IMR-90 (cell line): ENCODE results near the gene REPS2. TPM values are rescaled to one million over a fixed set of nuclear protein-coding genes. Genes with fewer than 3 reads are reported as not detected.

Experiments
- ATAC-seq: fragments of 200-7000 bp; cut with Tn5 transposase; 2 replicates; pipeline ENCODE4 v1.9.1; 2020; ENCODE audit warnings: low read depth, mild to moderate bottlenecking, moderate library complexity
- BruUV-seq: library from RNA; stranded (reverse); fragments of 400-500 nt; replicated peaks from 2 replicates; lab custom pipeline; 2021; lab: Mats Ljungman, UMichigan
- CTCF ChIA-PET: fragments of 300-600 bp; formaldehyde crosslinking; extraction: SDS; loops from one replicate; lab custom pipeline; 2021; ENCODE audit warnings: antibody characterized with exemption; lab: Yijun Ruan, JAX
- POLR2A ChIA-PET: fragments of 300-600 bp; sonication (Branson Sonifier 250); formaldehyde crosslinking; loops from one replicate; lab custom pipeline; 2022; ENCODE audit warnings: antibody characterized with exemption; ENCODE audit not compliant: unreplicated experiment; lab: Charles Lee
- DNase-seq: peaks from one replicate; pipeline ENCODE4 v3.0.0; 2013
- H2AFZ ChIP-seq: replicated peaks from 2 replicates; pipeline ENCODE3; 2013; ENCODE audit warnings: low read length, mild to moderate bottlenecking; ENCODE audit not compliant: poor library complexity
- H2AK5ac ChIP-seq: 2 replicates; pipeline ENCODE4 v1.6.1; 2013; ENCODE audit warnings: low read depth, low read length, inconsistent platforms
- H2AK9ac ChIP-seq: replicated peaks from 2 replicates; pipeline ENCODE3; 2013; ENCODE audit warnings: mild to moderate bottlenecking, low read depth, low read length, moderate library complexity; ENCODE audit not compliant: poor library complexity
- H2BK120ac ChIP-seq: 2 replicates; pipeline ENCODE4 v1.6.1; 2013; ENCODE audit warnings: low read depth, low read length, inconsistent platforms
- H2BK15ac ChIP-seq: 3 replicates; pipeline ENCODE4 v1.6.1; 2013; ENCODE audit warnings: low read depth, low read length, inconsistent platforms
- H2BK20ac ChIP-seq: 2 replicates; pipeline ENCODE4 v1.6.1; 2013; ENCODE audit warnings: low read depth, mild to moderate bottlenecking, inconsistent platforms, low read length, moderate library complexity
- H2BK5ac ChIP-seq: 2 replicates; pipeline ENCODE4 v1.6.1; 2013; ENCODE audit warnings: mild to moderate bottlenecking, low read depth, low read length, inconsistent platforms; ENCODE audit not compliant: poor library complexity, severe bottlenecking
- H3K14ac ChIP-seq: replicated peaks from 2 replicates; pipeline ENCODE4 v1.6.1; 2013; ENCODE audit warnings: low read depth, low read length, inconsistent platforms
- H3K18ac ChIP-seq: 2 replicates; pipeline ENCODE4 v1.6.1; 2013; ENCODE audit warnings: low read depth, low read length, control low read depth
- H3K23ac ChIP-seq: 2 replicates; pipeline ENCODE4 v1.6.1; 2013; ENCODE audit warnings: low read depth, low read length, inconsistent platforms
- H3K27ac ChIP-seq: 2 replicates; pipeline ENCODE4 v1.5.1; 2013; ENCODE audit warnings: mild to moderate bottlenecking, control low read depth, low read length; ENCODE audit not compliant: insufficient read depth
- H3K27me3 ChIP-seq: 2 replicates; pipeline ENCODE4 v1.6.1; 2013; ENCODE audit warnings: low read length; ENCODE audit not compliant: control insufficient read depth, insufficient read depth
- H3K36me3 ChIP-seq: 2 replicates; pipeline ENCODE4 v1.6.1; 2013; ENCODE audit warnings: low read length, mixed read lengths; ENCODE audit not compliant: control insufficient read depth, insufficient read depth
- H3K4ac ChIP-seq: 2 replicates; pipeline ENCODE4 v1.6.1; 2013; ENCODE audit warnings: low read depth, low read length, inconsistent platforms
- H3K4me1 ChIP-seq: 2 replicates; pipeline ENCODE4 v1.6.1; 2013; ENCODE audit warnings: low read length, mixed read lengths; ENCODE audit not compliant: control insufficient read depth, insufficient read depth
- H3K4me2 ChIP-seq: 2 replicates; pipeline ENCODE4 v1.6.1; 2013; ENCODE audit warnings: low read depth, mild to moderate bottlenecking, control low read depth, low read length, moderate library complexity
- H3K4me3 ChIP-seq: 2 replicates; pipeline ENCODE4 v1.5.1; 2013; ENCODE audit warnings: low read depth, mild to moderate bottlenecking, control low read depth, low read length, moderate library complexity; ENCODE audit not compliant: insufficient read depth
- H3K56ac ChIP-seq: 2 replicates; pipeline ENCODE4 v1.6.1; 2013; ENCODE audit warnings: low read length, inconsistent platforms; ENCODE audit not compliant: insufficient read depth; ENCODE audit errors: extremely low read depth
- H3K79me1 ChIP-seq, 2 experiments: 2 replicates each; pipeline ENCODE4 v1.6.1; 2013; ENCODE audit warnings: low read length in 2 of 2, inconsistent platforms in 1 of 2, low read depth in 1 of 2
- H3K9ac ChIP-seq: 2 replicates; pipeline ENCODE4 v1.6.1; 2013; ENCODE audit warnings: low read depth, low read length, control low read depth
- H3K9me1 ChIP-seq: 2 replicates; pipeline ENCODE4 v1.6.1; 2013; ENCODE audit warnings: low read length, inconsistent platforms; ENCODE audit not compliant: insufficient read depth
- H3K9me3 ChIP-seq: 2 replicates; pipeline ENCODE4 v1.6.1; 2013; ENCODE audit warnings: low read length; ENCODE audit not compliant: control insufficient read depth, insufficient read depth
- H4K20me1 ChIP-seq: 2 replicates; pipeline ENCODE4 v1.6.1; 2013; ENCODE audit warnings: low read length, inconsistent platforms; ENCODE audit not compliant: insufficient read depth
- H4K5ac ChIP-seq: 2 replicates; pipeline ENCODE4 v1.6.1; 2013; ENCODE audit warnings: mild to moderate bottlenecking, low read depth, low read length, control low read depth
- H4K8ac ChIP-seq, 2 experiments: 2 replicates each; pipeline ENCODE4 v1.6.1; 2013; ENCODE audit warnings: low read depth in 2 of 2, low read length in 2 of 2, control low read depth in 1 of 2, inconsistent platforms in 1 of 2
- H4K91ac ChIP-seq: 2 replicates; pipeline ENCODE4 v1.6.1; 2013; ENCODE audit warnings: low read depth, low read length, inconsistent platforms; ENCODE audit not compliant: insufficient read depth
- BHLHE40 ChIP-seq: fragments of 150-350 bp; IDR thresholded peaks from 2 replicates; pipeline ENCODE4 v1.6.1; 2016; ENCODE audit warnings: mild to moderate bottlenecking, low read depth, low read length
- CEBPB ChIP-seq: IDR thresholded peaks from 2 replicates; pipeline ENCODE4 v1.6.1; 2012; ENCODE audit warnings: low read depth, low read length, improper control_type of control experiment
- CHD1 ChIP-seq: IDR thresholded peaks from 2 replicates; pipeline ENCODE4 v1.6.1; 2012; ENCODE audit warnings: low read depth, low read length, improper control_type of control experiment
- ELK1 ChIP-seq: fragments of 150-350 bp; IDR thresholded peaks from 2 replicates; pipeline ENCODE4 v1.6.1; 2016; ENCODE audit warnings: low read depth, mild to moderate bottlenecking, low read length, moderate library complexity, borderline replicate concordance
- FOS ChIP-seq: fragments of 150-350 bp; IDR thresholded peaks from 2 replicates; pipeline ENCODE4 v1.6.1; 2016; ENCODE audit warnings: low read depth, low read length
- MAFK ChIP-seq: IDR thresholded peaks from 2 replicates; pipeline ENCODE4 v1.6.1; 2012; ENCODE audit warnings: low read depth, low read length, improper control_type of control experiment
- MAZ ChIP-seq: IDR thresholded peaks from 2 replicates; pipeline ENCODE4 v1.6.1; 2012; ENCODE audit warnings: low read depth, mild to moderate bottlenecking, low read length, improper control_type of control experiment, moderate library complexity, borderline replicate concordance
- MXI1 ChIP-seq: IDR thresholded peaks from 2 replicates; pipeline ENCODE4 v1.6.1; 2012; ENCODE audit warnings: low read depth, mild to moderate bottlenecking, low read length, moderate library complexity, borderline replicate concordance
- NFE2L2 ChIP-seq: fragments of 150-350 bp; IDR thresholded peaks from 2 replicates; pipeline ENCODE4 v1.6.1; 2016; ENCODE audit warnings: low read depth, mild to moderate bottlenecking, low read length
- POLR2A ChIP-seq: IDR thresholded peaks from 2 replicates; pipeline ENCODE4 v1.6.1; 2012; ENCODE audit warnings: mild to moderate bottlenecking, low read depth, low read length
- RAD21 ChIP-seq: IDR thresholded peaks from 2 replicates; pipeline ENCODE4 v1.6.1; 2012; ENCODE audit warnings: low read length, improper control_type of control experiment
- RCOR1 ChIP-seq: IDR thresholded peaks from 2 replicates; pipeline ENCODE4 v1.6.1; 2012; ENCODE audit warnings: mild to moderate bottlenecking, low read length, improper control_type of control experiment; ENCODE audit not compliant: insufficient replicate concordance
- RFX5 ChIP-seq: IDR thresholded peaks from 2 replicates; pipeline ENCODE4 v1.8.0; 2012; ENCODE audit warnings: low read depth, mild to moderate bottlenecking, low read length, moderate library complexity
- WGBS, 2 experiments: methylation state at CpG; one replicate each; pipeline versions ENCODE4 v1.1.5 to v1.1.7; 2013; ENCODE audit warnings: missing lambda C conversion rate in 2 of 2; ENCODE audit not compliant: insufficient read length in 1 of 2; ENCODE audit errors: extremely low coverage in 2 of 2; 5-methylcytosine and 5-hydroxymethylcytosine counted together
- dilution Hi-C: fragments of 300-500 bp; cut with HindIII; formaldehyde crosslinking; loops from one replicate; pipeline ENCODE4 v1.14.3; 2018; ENCODE audit warnings: low sequenced_read_pairs; ENCODE audit not compliant: unreplicated experiment
- in situ Hi-C: fragments of 300-500 bp; cut with MboI; formaldehyde crosslinking; loops from 3 replicates; pipeline ENCODE4 v1.14.3; 2019; ENCODE audit warnings: low sequenced_read_pairs, inconsistent platforms, mixed read lengths
- intact Hi-C: fragments of 100-400 bp; cut with micrococcal nuclease; formaldehyde crosslinking; loops from 2 replicates; pipeline ENCODE4 v1.10.0; 2022
- polyA plus RNA-seq, 3 experiments: library from polyadenylated mRNA; depleted of rRNA; stranded (reverse); fragments of >200 nt; gene quantifications; 2 replicates each; pipeline ENCODE4 v1.2.3, GENCODE V29; 2012; ENCODE audit warnings: low replicate concordance in 1 of 3
- total RNA-seq: library from RNA; depleted of rRNA; stranded (reverse); fragments of >200 nt; gene quantifications from 2 replicates; pipeline ENCODE4 v1.2.3, GENCODE V29; 2012

The REPS2 gene
- total and polyA plus RNA-seq, 2 of the 4 experiments (the other 2 are of a cell fraction), result 0.02 to 0.18 TPM

GRCh38 chrX:16971694-16972093 is 25.2 kb downstream of the REPS2 start:
- Histone ChIP-seq H3K9me1 (no peaks in the 10 kb centered on the region), H4K91ac (no peak overlapping the region), H3K9ac (no peak overlapping the region), H3K4ac (no peak overlapping the region), H3K18ac (no peak overlapping the region), H2AK9ac (no peak overlapping the region), H3K14ac (no peak overlapping the region), H3K56ac (no peak overlapping the region), H2AFZ (no peak overlapping the region), H3K27me3 (no peaks in the 10 kb centered on the region; the same call in 1 of the 2 replicates), H4K20me1 (no peaks in the 10 kb centered on the region), H2BK120ac (no peak overlapping the region), H3K23ac (no peak overlapping the region), H2BK5ac (no peak overlapping the region), H2BK15ac (no peak overlapping the region), H3K27ac (no peak overlapping the region), H3K79me1 (no peaks in the 10 kb centered on the region), H3K4me1 (no peaks in the 10 kb centered on the region), H4K8ac (no peak overlapping the region), H3K9me3 (no peaks in the 10 kb centered on the region), H3K36me3 (no peaks in the 10 kb centered on the region), H2AK5ac (no peak overlapping the region), H2BK20ac (no peak overlapping the region), H3K4me2 (no peak overlapping the region), H4K5ac (no peak overlapping the region), H3K4me3 (no peak overlapping the region)
- dilution Hi-C loops (no loop called here), intact Hi-C loops (no loop called here), in situ Hi-C loops (no loop called here)
- WGBS, 2 experiments, result no CpG with 5 or more reads among the region's 2 CpGs
- DNase-seq (no peak), ATAC-seq (no peak)
- ChIA-PET POLR2A (no interaction called here), CTCF (no interaction called here)
- no TSS peak for BruUV-seq
- TF ChIP-seq CEBPB (no peak), FOS (no peak), BHLHE40 (no peak), MAFK (no peak), CHD1 (no peak), RFX5 (no peak), POLR2A (no peak), RCOR1 (no peak), MXI1 (no peak), NFE2L2 (no peak), ELK1 (no peak), MAZ (no peak), RAD21 (no peak)
